GM19395 (cell line): Measurements from ENCODE around the gene CLEC19A.

Experiments used
- ATAC-seq: cut with Tn5 transposase; IDR thresholded peaks from one replicate; pipeline ENCODE4 v1.9.1; 2021; ENCODE audit warnings: mild to moderate bottlenecking, moderate library complexity; ENCODE audit not compliant: unreplicated experiment

The CLEC19A gene

GRCh38 chr16:19285431-19285830 lies at the start of gene CLEC19A:
Gene CLEC19A, plus strand, starts transcription at chr16:19285731. Its CDS starts 121 bp downstream, at chr16:19285852.
- ATAC-seq = no peak

GRCh38 chr16:19235886-19236285 lies 49.6 kb upstream of the CLEC19A start:
- no peak for ATAC-seq

GRCh38 chr16:19236561-19237209 lies 48.8 kb upstream of the CLEC19A start:
- ATAC-seq = no peak

GRCh38 chr16:19238406-19238805 lies 47.1 kb upstream of the CLEC19A start:
- no peak for ATAC-seq

- ATAC-seq = no peak
Measured at GRCh38 chr16:19239511-19240155, 45.9 kb upstream of the CLEC19A start.

- no peak for ATAC-seq
Measured at GRCh38 chr16:19240494-19240893, 45.0 kb upstream of the CLEC19A start.

GRCh38 chr16:19241512-19241911 lies 44.0 kb upstream of the CLEC19A start:
- ATAC-seq = no peak

GRCh38 chr16:19242186-19242585 lies 43.3 kb upstream of the CLEC19A start:
- no peak for ATAC-seq

- no peak for ATAC-seq
Measured at GRCh38 chr16:19242987-19243575, 42.5 kb upstream of the CLEC19A start.

- ATAC-seq = no peak
Measured at GRCh38 chr16:19245326-19245925, 40.1 kb upstream of the CLEC19A start.

GRCh38 chr16:19252904-19253303 lies 32.6 kb upstream of the CLEC19A start:
- no peak for ATAC-seq

GRCh38 chr16:19254611-19255010 lies 30.9 kb upstream of the CLEC19A start:
- no peak for ATAC-seq

GRCh38 chr16:19264123-19264673 lies 21.3 kb upstream of the CLEC19A start:
- no peak for ATAC-seq

GRCh38 chr16:19265380-19265930 lies 20.1 kb upstream of the CLEC19A start:
- no peak for ATAC-seq

- ATAC-seq = no peak
Measured at GRCh38 chr16:19266774-19267173, 18.8 kb upstream of the CLEC19A start.

GRCh38 chr16:19269098-19269497 lies 16.4 kb upstream of the CLEC19A start:
- no peak for ATAC-seq

GRCh38 chr16:19274165-19274797 lies 11.2 kb upstream of the CLEC19A start:
- no peak for ATAC-seq

- no peak for ATAC-seq
Measured at GRCh38 chr16:19278403-19278802, 7.1 kb upstream of the CLEC19A start.

- no peak for ATAC-seq
Measured at GRCh38 chr16:19281246-19281645, 4.3 kb upstream of the CLEC19A start.

GRCh38 chr16:19282101-19282500 lies 3.4 kb upstream of the CLEC19A start:
- ATAC-seq = no peak

GRCh38 chr16:19283637-19284036 lies 1.9 kb upstream of the CLEC19A start:
- no peak for ATAC-seq
